K562 (cell line): ENCODE measurements around the gene CENPA. TPM values are rescaled to one million over a fixed set of nuclear protein-coding genes. Genes with fewer than 3 reads are reported as not detected.

Source experiments
- ARID4B ChIP-seq: sonication (generic); formaldehyde crosslinking; IDR thresholded peaks from 2 replicates; pipeline ENCODE4 v1.8.0; 2022; ENCODE audit warnings: mild to moderate bottlenecking, missing genetic modification reagents
- E2F8 ChIP-seq: fragments of 450-650 bp; IDR thresholded peaks from 2 replicates; pipeline ENCODE4 v1.7.1; 2018; ENCODE audit warnings: mild to moderate bottlenecking, low read depth; ENCODE audit not compliant: partially characterized antibody
- EP400 ChIP-seq: fragments of 450-650 bp; IDR thresholded peaks from 2 replicates; pipeline ENCODE4 v1.6.1; 2017; ENCODE audit warnings: antibody characterized with exemption, mild to moderate bottlenecking, moderate library complexity
- GMEB1 ChIP-seq: fragments of 250-450 bp; sonication (Bioruptor Pico); IDR thresholded peaks from 2 replicates; pipeline ENCODE4 v1.4.0; 2020; ENCODE audit warnings: mild to moderate bottlenecking
- IFI16 ChIP-seq: fragments of 250-450 bp; sonication (Bioruptor Pico); IDR thresholded peaks from 2 replicates; pipeline ENCODE4 v2.1.2; 2022; ENCODE audit warnings: mild to moderate bottlenecking, inconsistent platforms
- TSHZ1 ChIP-seq: fragments of 250-450 bp; sonication (Bioruptor Pico); IDR thresholded peaks from 2 replicates; pipeline ENCODE4 v1.4.0; 2020; ENCODE audit warnings: mild to moderate bottlenecking, moderate library complexity
- ZFX ChIP-seq: sonication (generic); formaldehyde crosslinking; IDR thresholded peaks from 2 replicates; pipeline ENCODE4 v1.8.0; 2022; ENCODE audit warnings: mild to moderate bottlenecking, missing genetic modification reagents, moderate library complexity
- ZKSCAN3 ChIP-seq: fragments of 250-450 bp; sonication (Bioruptor Pico); IDR thresholded peaks from 2 replicates; pipeline ENCODE4 v1.4.0; 2020
- ZMIZ1 ChIP-seq, 2 experiments: fragments of 150-350 bp in 1 of 2; IDR thresholded peaks; 2 replicates each; pipeline ENCODE4 v1.6.1; 2012 to 2016; ENCODE audit warnings: low read depth in 2 of 2, low read length in 2 of 2, mild to moderate bottlenecking in 1 of 2, moderate library complexity in 1 of 2
- polyA plus RNA-seq, 8 experiments: library from polyadenylated mRNA; depleted of rRNA in 4 of 8; stranded (reverse) in 5 of 8; unstranded in 3 of 8; fragments of >200 nt; fragmentation: Nextera tagmentation in 2 of 8; fragmentation: Illumina TruSeq in 1 of 8; extraction: Ambion mirVana in 2 of 8; extraction: Trizol in 1 of 8; gene quantifications; 2 replicates each; pipeline versions ENCODE4 v1.2.1 to v1.2.3, GENCODE V29; 2011 to 2014; ENCODE audit warnings: inconsistent platforms in 1 of 8, missing spikeins in 1 of 8
- total RNA-seq, 7 experiments: library from RNA; depleted of rRNA in 6 of 7; stranded (reverse); fragments of >200 nt in 6 of 7; fragmentation: Illumina TruSeq in 2 of 7; extraction: Trizol in 2 of 7; gene quantifications; 2 replicates each; pipeline versions ENCODE4 v1.2.1 to v1.2.3, GENCODE V29; 2011 to 2021; ENCODE audit warnings: low replicate concordance in 1 of 7

CENPA gene
- total and polyA plus RNA-seq, 9 of the 15 experiments (the other 6 are each of a cell fraction or from before 2014, with no cell fraction given) = 11.3 to 61.7 (median 44.7) TPM

GRCh38 chr2:26757873-26758789 is 27.7 kb upstream of the CENPA start (continued):
- no peak for TF ChIP-seq ZMIZ1 (IDR thresholded peaks at IDR 0.05; ENCODE audit: low read depth in 2 of 2, low read length in 2 of 2)
- TF ChIP-seq ARID4B (CRISPR knock-in tag) = no peak
- no peak for TF ChIP-seq E2F8
- no peak for TF ChIP-seq ZKSCAN3
- TF ChIP-seq IFI16 (CRISPR knock-in tag) = no peak
- peak; percentile 37 for TF ChIP-seq TSHZ1 (CRISPR knock-in tag)
- peak; percentile 85 for TF ChIP-seq EP400
- TF ChIP-seq ZFX (CRISPR knock-in tag) = peak; percentile 50
- no peak for TF ChIP-seq GMEB1 (CRISPR knock-in tag)
